ENCODE results near the gene SNTA1. TPM values are rescaled to one million over a fixed set of nuclear protein-coding genes. Genes with fewer than 3 reads are reported as not detected.

The SNTA1 gene
- polyA plus RNA-seq, 1 experiment, result 6.5 TPM

- Histone ChIP-seq H3K27ac (ENCODE audit: low read depth, low read length) (no peak overlapping the region), H3K4me3 (ENCODE audit: low read depth, low read length) (no peak overlapping the region), H3K9me3 (ENCODE audit: control insufficient read depth, insufficient read depth, low read length) (peaks cover 3% of the 10 kb centered on the region), H3K27me3 (ENCODE audit: control insufficient read depth, insufficient read depth, low read length) (peaks cover 2% of the 10 kb centered on the region)
- ChIA-PET CTCF (interaction anchor here (1.0 kb wide), 1 partner anchor 23 kb away, joined by 3 read pairs; no protein-coding TSS in a partner anchor), POLR2A (no interaction called here)
- no peak for DNase-seq (ENCODE audit: low read depth, low spot score)
- TF ChIP-seq, protein P1, sequence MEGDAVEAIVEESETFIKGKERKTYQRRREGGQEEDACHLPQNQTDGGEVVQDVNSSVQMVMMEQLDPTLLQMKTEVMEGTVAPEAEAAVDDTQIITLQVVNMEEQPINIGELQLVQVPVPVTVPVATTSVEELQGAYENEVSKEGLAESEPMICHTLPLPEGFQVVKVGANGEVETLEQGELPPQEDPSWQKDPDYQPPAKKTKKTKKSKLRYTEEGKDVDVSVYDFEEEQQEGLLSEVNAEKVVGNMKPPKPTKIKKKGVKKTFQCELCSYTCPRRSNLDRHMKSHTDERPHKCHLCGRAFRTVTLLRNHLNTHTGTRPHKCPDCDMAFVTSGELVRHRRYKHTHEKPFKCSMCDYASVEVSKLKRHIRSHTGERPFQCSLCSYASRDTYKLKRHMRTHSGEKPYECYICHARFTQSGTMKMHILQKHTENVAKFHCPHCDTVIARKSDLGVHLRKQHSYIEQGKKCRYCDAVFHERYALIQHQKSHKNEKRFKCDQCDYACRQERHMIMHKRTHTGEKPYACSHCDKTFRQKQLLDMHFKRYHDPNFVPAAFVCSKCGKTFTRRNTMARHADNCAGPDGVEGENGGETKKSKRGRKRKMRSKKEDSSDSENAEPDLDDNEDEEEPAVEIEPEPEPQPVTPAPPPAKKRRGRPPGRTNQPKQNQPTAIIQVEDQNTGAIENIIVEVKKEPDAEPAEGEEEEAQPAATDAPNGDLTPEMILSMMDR (IDR thresholded peaks at IDR 0.05; ENCODE audit: low read depth, low read length), result no peak
Observed at GRCh38 chr20:33445881-33446625, 2.5 kb upstream of the SNTA1 start.

DNA sequence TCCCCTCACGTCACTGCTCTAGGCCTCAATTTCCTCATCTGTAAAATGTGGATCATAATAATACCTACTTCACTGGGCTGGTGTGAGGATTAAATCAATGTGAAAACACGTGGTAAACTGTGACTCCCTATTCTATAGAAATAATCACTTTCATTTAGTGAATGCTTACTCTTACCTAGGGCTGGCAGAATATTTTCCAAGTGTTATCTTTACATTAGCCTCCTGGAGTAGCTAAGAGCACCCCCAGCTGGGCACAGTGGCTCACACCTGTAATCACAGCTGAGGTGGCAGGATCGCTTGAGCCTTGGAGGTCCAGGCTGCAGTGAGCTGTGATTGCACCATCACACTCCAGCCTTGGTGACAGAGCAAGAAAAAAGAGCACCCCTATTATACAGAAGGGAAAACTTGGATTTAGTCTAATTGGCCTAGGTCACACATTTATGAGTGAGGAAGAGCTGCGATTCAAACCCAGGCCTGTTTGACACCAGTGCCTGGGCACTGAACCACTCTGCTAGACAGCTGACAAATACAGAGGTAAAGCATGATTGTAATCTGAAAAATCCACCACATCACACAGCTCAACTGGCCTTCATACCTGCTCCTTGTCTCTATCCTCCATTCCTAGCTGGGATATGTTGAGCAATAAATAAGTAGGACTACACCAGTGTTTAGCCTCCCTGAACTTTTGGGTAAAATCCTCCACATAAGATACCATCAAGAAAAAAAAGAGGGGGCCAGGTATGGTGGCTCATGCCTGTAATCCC, 1.4 kb upstream of the SNTA1 start:
- Histone ChIP-seq H3K4me3 (ENCODE audit: low read depth, low read length) (peak overlapping the region; percentile 79; the same call in 1 of the 2 replicates), H3K9me3 (ENCODE audit: control insufficient read depth, insufficient read depth, low read length) (peaks cover 3% of the 10 kb centered on the region), H3K27ac (ENCODE audit: low read depth, low read length) (no peak overlapping the region), H3K27me3 (ENCODE audit: control insufficient read depth, insufficient read depth, low read length) (peaks cover 2% of the 10 kb centered on the region)
- ChIA-PET POLR2A (interaction anchor here (0.7 kb wide), 2 partner anchors 337 to 858 kb away, joined by 3 to 11 read pairs; no protein-coding TSS in a partner anchor), CTCF (interaction anchor here (0.7 to 1.0 kb wide), 3 partner anchors 21 to 249 kb away, joined by 3 to 6 read pairs (median 3); no protein-coding TSS in a partner anchor)
- TF ChIP-seq, protein P1 (IDR thresholded peaks at IDR 0.05; ENCODE audit: low read depth, low read length), result no peak
- DNase-seq (ENCODE audit: low read depth, low spot score), result no peak

- ChIA-PET CTCF (interaction anchor here (0.6 to 1.2 kb wide), 3 partner anchors 14 to 230 kb away, joined by 3 read pairs; no protein-coding TSS in a partner anchor), POLR2A (interaction anchor here (0.6 kb wide), 2 partner anchors 8 to 748 kb away, joined by 4 to 5 read pairs; no protein-coding TSS in a partner anchor)
- Histone ChIP-seq H3K27ac (ENCODE audit: low read depth, low read length) (no peak overlapping the region), H3K27me3 (ENCODE audit: control insufficient read depth, insufficient read depth, low read length) (peaks cover 2% of the 10 kb centered on the region), H3K4me3 (ENCODE audit: low read depth, low read length) (peak overlapping the region; percentile 79), H3K9me3 (ENCODE audit: control insufficient read depth, insufficient read depth, low read length) (no peaks in the 10 kb centered on the region)
- TF ChIP-seq, protein P1 (IDR thresholded peaks at IDR 0.05; ENCODE audit: low read depth, low read length), result no peak
- DNase-seq (ENCODE audit: low read depth, low spot score), result no peak
Observed at GRCh38 chr20:33443006-33443511, 504 bp downstream of the SNTA1 start.

DNA sequence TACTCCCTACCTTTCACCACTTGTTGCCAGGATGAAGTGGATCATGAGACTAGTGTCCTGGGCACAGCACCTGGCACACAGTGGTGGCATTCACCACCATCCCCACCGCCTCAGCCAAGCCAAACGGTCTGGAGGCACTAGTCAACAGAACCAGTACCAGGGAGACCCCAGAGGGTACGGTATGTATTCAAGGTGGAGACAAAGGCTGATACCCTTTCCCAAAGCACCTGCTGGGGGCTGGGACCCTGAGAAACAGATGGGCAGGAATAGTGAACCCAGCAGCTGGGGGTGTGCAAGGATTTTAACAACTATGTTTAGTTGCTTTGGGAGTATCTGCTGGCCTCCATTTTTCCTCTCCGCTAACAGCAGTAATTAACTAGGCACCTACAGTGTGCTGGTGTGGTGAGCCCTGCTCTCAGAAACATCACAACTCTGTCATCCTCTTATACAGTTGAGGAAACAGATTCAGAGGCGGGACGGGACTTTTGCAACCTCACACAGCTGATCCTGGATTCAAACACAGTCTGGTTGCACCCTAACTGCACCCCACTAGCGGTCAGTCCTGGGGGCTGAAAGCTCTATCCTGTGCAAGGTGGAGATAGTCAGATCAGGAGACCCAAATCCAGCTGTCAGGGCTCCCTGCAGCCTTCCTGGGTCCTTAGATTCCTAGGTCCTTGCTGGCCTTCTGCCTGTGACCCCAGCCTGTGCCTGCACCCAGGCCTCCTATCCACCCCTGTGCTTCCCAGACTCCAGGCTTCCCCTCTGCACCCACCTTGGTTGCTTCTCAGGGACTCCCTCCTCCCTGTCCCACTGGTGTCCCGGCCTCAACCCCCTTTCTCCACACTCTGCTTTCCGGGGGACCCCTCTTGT, 1.2 kb downstream of the SNTA1 start:
- DNase-seq (ENCODE audit: low read depth, low spot score), result no peak
- POLR2A ChIA-PET, result no interaction called here
- TF ChIP-seq, protein P1 (IDR thresholded peaks at IDR 0.05; ENCODE audit: low read depth, low read length), result no peak

More for the DNA sequence above, 1.2 kb downstream of the SNTA1 start:
- Histone ChIP-seq H3K27me3 (ENCODE audit: control insufficient read depth, insufficient read depth, low read length) (peaks cover 2% of the 10 kb centered on the region), H3K9me3 (ENCODE audit: control insufficient read depth, insufficient read depth, low read length) (no peaks in the 10 kb centered on the region), H3K4me3 (ENCODE audit: low read depth, low read length) (peak overlapping the region; percentile 79), H3K27ac (ENCODE audit: low read depth, low read length) (no peak overlapping the region)
- CTCF ChIA-PET, result interaction anchor here (1.1 kb wide), 1 partner anchor 15 kb away, joined by 3 read pairs; no protein-coding TSS in a partner anchor

Measured in AG04450 (cell line).